Effector memory CD8-positive, alpha-beta T cell (primary cell): ENCODE measurements around the gene TMEM123.

Source experiments
- ATAC-seq: fragments of 150-1000 bp; cut with Tn5 transposase; replicated peaks from 2 replicates; pipeline ENCODE4 v1.10.0; 2021; ENCODE audit warnings: mild to moderate bottlenecking, moderate library complexity
- DNase-seq, 3 experiments: peaks; one replicate each; pipeline ENCODE4 v3.0.0; 2021
- H3K27ac Mint-ChIP-seq, 2 donors: one replicate each; pipeline ENCODE4 v1.8.0; 2022; ENCODE audit warnings: mild to moderate bottlenecking in 2 of 2, mixed read lengths in 2 of 2, moderate library complexity in 2 of 2
- H3K27me3 Mint-ChIP-seq, 2 donors: one replicate each; pipeline ENCODE4 v1.8.0; 2022; ENCODE audit warnings: mixed read lengths in 2 of 2
- H3K36me3 Mint-ChIP-seq: one replicate; pipeline ENCODE4 v1.8.0; 2022; ENCODE audit warnings: mild to moderate bottlenecking, moderate library complexity, mixed read lengths; ENCODE audit not compliant: insufficient read depth
- H3K4me1 Mint-ChIP-seq, 2 donors: one replicate each; pipeline ENCODE4 v1.8.0; 2022; ENCODE audit warnings: low read depth in 2 of 2, mixed read lengths in 2 of 2
- H3K4me3 Mint-ChIP-seq, 2 donors: one replicate each; pipeline ENCODE4 v1.8.0; 2022; ENCODE audit warnings: mild to moderate bottlenecking in 2 of 2, mixed read lengths in 2 of 2, moderate library complexity in 2 of 2
- H3K9me3 Mint-ChIP-seq, 2 donors: one replicate each; pipeline ENCODE4 v1.8.0; 2022; ENCODE audit warnings: mixed read lengths in 2 of 2
- total RNA-seq, 9 experiments: gene quantifications; one replicate each; lab custom pipeline; 2026; lab: John Stamatoyannopoulos, UW

Gene TMEM123, protein sequence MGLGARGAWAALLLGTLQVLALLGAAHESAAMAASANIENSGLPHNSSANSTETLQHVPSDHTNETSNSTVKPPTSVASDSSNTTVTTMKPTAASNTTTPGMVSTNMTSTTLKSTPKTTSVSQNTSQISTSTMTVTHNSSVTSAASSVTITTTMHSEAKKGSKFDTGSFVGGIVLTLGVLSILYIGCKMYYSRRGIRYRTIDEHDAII
- 230 to 690 (median 413) reads per million in 9 experiments for total RNA-seq

DNA sequence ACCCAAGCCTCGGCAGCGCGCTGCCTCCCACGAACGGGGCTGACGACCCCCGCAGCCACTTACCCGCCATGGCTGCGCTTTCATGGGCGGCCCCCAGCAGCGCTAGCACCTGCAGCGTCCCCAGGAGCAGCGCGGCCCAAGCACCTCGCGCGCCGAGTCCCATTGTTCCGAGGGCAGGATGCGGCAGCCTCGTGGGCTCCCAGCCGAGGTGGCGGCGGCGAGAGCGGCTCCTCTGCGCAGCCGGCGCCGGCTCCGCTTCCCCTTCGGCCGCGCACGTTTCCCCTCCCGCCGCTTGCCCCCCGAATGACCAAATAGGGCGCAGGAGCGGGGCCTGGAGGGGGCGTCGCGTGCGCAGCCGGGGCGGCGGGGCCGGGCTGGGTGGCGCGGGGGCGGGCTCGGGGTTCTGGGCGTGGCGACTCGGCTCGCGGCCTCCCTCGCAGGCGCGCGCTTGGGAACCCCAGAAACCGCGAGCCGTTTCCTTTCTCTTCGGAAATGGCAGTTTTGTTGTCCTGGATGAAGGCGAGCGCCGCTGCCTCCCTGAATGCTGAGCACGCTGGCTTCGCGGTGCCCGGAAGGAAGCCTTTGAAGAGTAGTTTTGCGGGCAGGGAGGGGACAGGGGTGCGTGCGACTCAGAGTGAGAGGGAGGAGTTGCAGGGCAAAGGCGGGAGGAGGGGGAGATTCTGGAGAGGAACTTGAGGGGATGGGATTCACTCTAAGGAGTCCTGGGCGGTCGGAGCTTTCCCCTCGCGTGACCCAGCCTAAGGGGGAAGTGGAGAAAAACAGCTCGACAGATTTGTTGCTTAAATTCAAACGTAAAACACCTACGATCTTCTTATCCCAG is at the start of gene TMEM123:
TSS of gene TMEM123 (minus strand) at position 305 of the 841 bp plus-strand sequence. CDS start at position 163, 142 bp downstream.
- peak; percentile 81 to 86 (median 85) for DNase-seq

GRCh38 chr11:102500829-102501228 is 48.3 kb upstream of the TMEM123 start:
- no peak for ATAC-seq
- Mint-ChIP-seq H3K4me1 (no peaks in the 10 kb centered on the region), H3K4me3 (no peak overlapping the region), H3K9me3 (no peaks in the 10 kb centered on the region), H3K36me3 (no peaks in the 10 kb centered on the region), H3K27me3 (peaks cover 39 to 41% of the 10 kb centered on the region in 2 donors), H3K27ac (no peak overlapping the region)
- no peak for DNase-seq

More for the DNA sequence above, at the start of gene TMEM123:
- Mint-ChIP-seq H3K27me3 (no peaks in the 10 kb centered on the region), H3K4me1 (peaks cover 37 to 59% of the 10 kb centered on the region in 2 donors), H3K27ac (peak within 1 kb of the TSS; percentile 95 to 99), H3K4me3 (peak within 1 kb of the TSS; percentile 94 to 98), H3K9me3 (no peaks in the 10 kb centered on the region), H3K36me3 (peaks cover 15% of the 10 kb centered on the region)
- peak; percentile 70 for ATAC-seq

GRCh38 chr11:102499931-102500330 is 47.4 kb upstream of the TMEM123 start:
- DNase-seq = no peak
- ATAC-seq = no peak
- no peak overlapping the region for H3K4me3 Mint-ChIP-seq
- no peaks in the 10 kb centered on the region for H3K36me3 Mint-ChIP-seq
- H3K4me1 Mint-ChIP-seq = peaks cover 4 to 6% of the 10 kb centered on the region in 2 donors
- no peak overlapping the region for H3K27ac Mint-ChIP-seq
- H3K9me3 Mint-ChIP-seq = no peaks in the 10 kb centered on the region
- peaks cover 39 to 42% of the 10 kb centered on the region in 2 donors for H3K27me3 Mint-ChIP-seq

GRCh38 chr11:102499151-102499550 is 46.6 kb upstream of the TMEM123 start:
- H3K27me3 Mint-ChIP-seq = peaks cover 37 to 41% of the 10 kb centered on the region in 2 donors
- ATAC-seq = no peak
- no peak overlapping the region for H3K27ac Mint-ChIP-seq

DNA sequence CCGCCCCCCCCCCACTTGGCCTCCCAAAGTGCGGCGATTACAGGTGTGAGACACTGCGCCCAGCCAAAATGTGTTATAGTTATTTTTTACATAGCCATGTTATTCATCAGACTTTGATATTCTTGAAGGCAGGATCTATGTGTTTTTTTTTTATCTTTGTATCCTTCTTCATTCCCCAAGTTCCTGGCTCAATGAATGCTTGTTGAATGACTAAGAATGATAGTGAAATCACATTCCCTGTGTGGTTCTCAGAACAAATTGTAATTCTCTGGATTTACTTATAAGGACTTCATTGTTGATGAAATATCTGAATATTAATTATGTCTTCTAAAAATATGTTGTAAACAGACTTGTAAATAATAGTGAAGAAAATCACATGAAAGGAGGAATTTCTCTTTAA is 44.5 kb upstream of the TMEM123 start:
- no peak for DNase-seq
- H3K27ac Mint-ChIP-seq = no peak overlapping the region
- no peak overlapping the region for H3K4me3 Mint-ChIP-seq
- peaks cover 4 to 6% of the 10 kb centered on the region in 2 donors for H3K4me1 Mint-ChIP-seq
- ATAC-seq = no peak
- no peaks in the 10 kb centered on the region for H3K36me3 Mint-ChIP-seq
- no peaks in the 10 kb centered on the region for H3K9me3 Mint-ChIP-seq
- H3K27me3 Mint-ChIP-seq = peaks cover 26 to 31% of the 10 kb centered on the region in 2 donors

More at GRCh38 chr11:102499151-102499550, 46.6 kb upstream of the TMEM123 start:
- Mint-ChIP-seq H3K9me3 (no peaks in the 10 kb centered on the region), H3K4me3 (no peak overlapping the region), H3K4me1 (peaks cover 4 to 6% of the 10 kb centered on the region in 2 donors), H3K36me3 (no peaks in the 10 kb centered on the region)
- DNase-seq = no peak

- no peak overlapping the region for H3K4me3 Mint-ChIP-seq
- H3K9me3 Mint-ChIP-seq = no peaks in the 10 kb centered on the region
- H3K4me1 Mint-ChIP-seq = peaks cover 4 to 6% of the 10 kb centered on the region in 2 donors
- H3K27ac Mint-ChIP-seq = peak overlapping the region in 1 of 2 donors; percentile 4
- peak; percentile 83 for ATAC-seq
- peaks cover 29 to 38% of the 10 kb centered on the region in 2 donors for H3K27me3 Mint-ChIP-seq
- peak; percentile 48 to 49 (median 48) for DNase-seq
- no peaks in the 10 kb centered on the region for H3K36me3 Mint-ChIP-seq
Measured at GRCh38 chr11:102495161-102496042, 42.8 kb upstream of the TMEM123 start.

DNA sequence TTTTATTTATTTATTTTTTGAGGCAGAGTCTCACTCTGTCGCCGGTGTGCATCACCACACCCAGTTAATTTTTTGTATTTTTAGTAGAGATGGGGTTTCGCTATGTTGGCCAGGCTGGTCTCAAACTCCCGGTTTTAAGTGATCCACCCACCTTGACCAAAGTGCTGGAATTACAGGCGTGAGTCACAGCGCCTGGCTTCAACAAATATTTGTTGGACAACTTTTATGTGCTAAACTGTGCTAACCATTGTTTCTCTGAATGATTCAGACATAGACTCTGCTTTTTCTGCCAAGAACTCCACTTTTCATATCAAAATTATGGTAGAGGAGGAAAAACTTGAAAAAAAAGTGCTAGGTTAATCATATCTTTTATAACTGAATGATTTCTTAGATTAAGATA is 41.7 kb upstream of the TMEM123 start:
- ATAC-seq (no peak), DNase-seq (no peak)
- no peak overlapping the region for H3K27ac Mint-ChIP-seq
- H3K27me3 Mint-ChIP-seq = peaks cover 25 to 43% of the 10 kb centered on the region in 2 donors
- no peaks in the 10 kb centered on the region for H3K9me3 Mint-ChIP-seq
- peaks cover 4 to 6% of the 10 kb centered on the region in 2 donors for H3K4me1 Mint-ChIP-seq
- no peak overlapping the region for H3K4me3 Mint-ChIP-seq
- no peaks in the 10 kb centered on the region for H3K36me3 Mint-ChIP-seq

DNA sequence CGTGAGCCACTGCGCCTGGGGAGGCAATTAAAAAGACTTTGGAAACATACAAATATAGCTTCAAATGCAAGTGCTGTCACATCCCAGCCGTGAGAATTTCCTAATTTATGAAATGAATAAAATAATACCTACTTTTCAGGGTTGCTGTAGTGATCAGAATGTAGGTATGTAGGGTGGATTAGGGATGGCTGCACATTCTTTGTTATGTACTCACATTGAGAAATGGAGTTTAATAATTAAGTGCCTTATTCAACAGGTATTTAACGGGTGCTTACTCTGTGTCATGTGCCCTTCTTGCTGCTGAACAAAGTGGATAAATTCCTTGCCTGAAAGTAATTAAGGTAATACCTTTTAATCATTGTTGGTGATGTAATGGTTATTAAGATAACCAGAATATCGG is 41.0 kb upstream of the TMEM123 start:
- no peaks in the 10 kb centered on the region for H3K36me3 Mint-ChIP-seq

GRCh38 chr11:102491969-102492368 is 39.4 kb upstream of the TMEM123 start:
- DNase-seq (no peak), ATAC-seq (no peak)
- peaks cover 4 to 6% of the 10 kb centered on the region in 2 donors for H3K4me1 Mint-ChIP-seq
- no peaks in the 10 kb centered on the region for H3K9me3 Mint-ChIP-seq
- H3K27me3 Mint-ChIP-seq = peaks cover 27 to 42% of the 10 kb centered on the region in 2 donors
- no peaks in the 10 kb centered on the region for H3K36me3 Mint-ChIP-seq
- H3K4me3 Mint-ChIP-seq = no peak overlapping the region
- no peak overlapping the region for H3K27ac Mint-ChIP-seq

More for the DNA sequence above, 41.0 kb upstream of the TMEM123 start:
- DNase-seq (no peak), ATAC-seq (no peak)
- no peak overlapping the region for H3K4me3 Mint-ChIP-seq
- H3K4me1 Mint-ChIP-seq = peaks cover 4 to 6% of the 10 kb centered on the region in 2 donors
- no peaks in the 10 kb centered on the region for H3K9me3 Mint-ChIP-seq
- peaks cover 27 to 47% of the 10 kb centered on the region in 2 donors for H3K27me3 Mint-ChIP-seq
- no peak overlapping the region for H3K27ac Mint-ChIP-seq

GRCh38 chr11:102489186-102490145 is 36.9 kb upstream of the TMEM123 start:
- peaks cover 16 to 30% of the 10 kb centered on the region in 2 donors for H3K27me3 Mint-ChIP-seq
- no peaks in the 10 kb centered on the region for H3K4me1 Mint-ChIP-seq
- no peak overlapping the region for H3K4me3 Mint-ChIP-seq
- no peak for ATAC-seq
- H3K36me3 Mint-ChIP-seq = no peaks in the 10 kb centered on the region
- DNase-seq = no peak
- H3K27ac Mint-ChIP-seq = no peak overlapping the region
- no peaks in the 10 kb centered on the region for H3K9me3 Mint-ChIP-seq

- H3K9me3 Mint-ChIP-seq = no peaks in the 10 kb centered on the region
- H3K27ac Mint-ChIP-seq = no peak overlapping the region
- H3K4me3 Mint-ChIP-seq = no peak overlapping the region
- H3K4me1 Mint-ChIP-seq = no peaks in the 10 kb centered on the region
- ATAC-seq (no peak), DNase-seq (no peak)
- H3K27me3 Mint-ChIP-seq = peaks cover 16 to 30% of the 10 kb centered on the region in 2 donors
- H3K36me3 Mint-ChIP-seq = no peaks in the 10 kb centered on the region
Measured at GRCh38 chr11:102488208-102488607, 35.6 kb upstream of the TMEM123 start.

- Mint-ChIP-seq H3K9me3 (no peaks in the 10 kb centered on the region), H3K27ac (no peak overlapping the region), H3K27me3 (peaks cover 8 to 24% of the 10 kb centered on the region in 2 donors), H3K4me3 (no peak overlapping the region), H3K36me3 (no peaks in the 10 kb centered on the region), H3K4me1 (no peaks in the 10 kb centered on the region)
- DNase-seq = no peak
- no peak for ATAC-seq
Measured at GRCh38 chr11:102487214-102487613, 34.6 kb upstream of the TMEM123 start.
